H1 (cell line): Measurements from ENCODE around the gene TCERG1L. TPM values are rescaled to one million over a fixed set of nuclear protein-coding genes. Genes with fewer than 3 reads are reported as not detected.

Experiments
- CHD1 ChIP-seq: IDR thresholded peaks from 2 replicates; pipeline ENCODE4 v1.6.1; 2012; ENCODE audit warnings: low read depth, low read length, improper control_type of control experiment
- GTF2F1 ChIP-seq: IDR thresholded peaks from 2 replicates; pipeline ENCODE4 v1.6.1; 2012; ENCODE audit warnings: low read depth, low read length, improper control_type of control experiment, borderline replicate concordance
- NRF1 ChIP-seq: IDR thresholded peaks from 2 replicates; pipeline ENCODE4 v1.6.1; 2011; ENCODE audit warnings: mild to moderate bottlenecking, low read depth, low read length, improper control_type of control experiment
- PHF8 ChIP-seq: fragments of 200-600 bp; sonication (generic); conservative IDR thresholded peaks from 2 replicates; pipeline ENCODE4 v1.7.1; 2012; ENCODE audit warnings: low read depth, mild to moderate bottlenecking, inconsistent platforms, low read length, moderate library complexity
- polyA plus RNA-seq, 7 experiments: library from polyadenylated mRNA; depleted of rRNA in 3 of 7; stranded (reverse) in 5 of 7; unstranded in 2 of 7; fragments of >200 nt in 5 of 7; fragments of 200-250 nt in 2 of 7; gene quantifications; 1 replicate in 5 of 7; 2 replicates in 1 of 7; 4 replicates in 1 of 7; pipeline versions ENCODE4 v1.2.1 to v1.2.3, GENCODE V29; 2011 to 2013; ENCODE audit warnings: missing spikeins in 2 of 7, mixed read lengths in 2 of 7
- total RNA-seq: library from RNA; stranded (reverse); fragmentation: NEBNext Ultra II Directional; extraction: Animal tissue kit (Norgen Biotek cat#: 25700); gene quantifications from 2 replicates; pipeline ENCODE4 v1.2.1, GENCODE V29; 2021

Gene TCERG1L
- total and polyA plus RNA-seq, 2 of the 8 experiments (the other 6 are each of a cell fraction or from before 2014, with no cell fraction given): 3.9 to 6.9 TPM

DNA sequence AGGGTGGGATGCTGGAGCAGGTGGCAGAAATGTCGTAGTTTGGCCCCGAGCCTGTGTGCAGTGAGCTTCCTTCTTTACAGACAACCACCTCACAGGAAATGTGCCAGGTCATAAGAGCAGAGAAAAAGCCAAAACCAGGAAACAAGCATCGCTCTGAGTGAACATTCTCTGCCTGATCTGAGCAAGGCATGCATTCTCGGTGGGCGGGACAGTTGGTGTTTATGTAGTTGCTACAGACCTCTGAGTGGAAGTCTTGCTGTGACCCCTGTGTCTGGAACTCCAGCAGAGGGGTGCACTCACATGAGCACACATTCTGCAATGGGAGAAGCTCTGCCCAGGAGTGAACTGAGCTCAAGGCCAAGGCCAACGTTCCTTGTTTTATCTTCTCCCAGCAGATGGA is 230.1 kb downstream of the TCERG1L start (continued):
- no peak for TF ChIP-seq NRF1
- TF ChIP-seq PHF8: no peak
- TF ChIP-seq CHD1: no peak
- TF ChIP-seq GTF2F1: no peak
- TF ChIP-seq, all 59 proteins: peak for 0
